DOHH2 (cell line): Measurements from ENCODE around the gene TMEM9.
"Not testable (repeated sequence)": the region's sequence is repeated elsewhere in the genome, so short reads cannot be mapped to it uniquely, and the experiment has no call there.

Experiments used
- H3F3A ChIP-seq: fragments of 200-600 bp; sonication (generic), shearing (Covaris generic); 2 replicates; pipeline ENCODE4 v1.6.0; 2016; ENCODE audit warnings: antibody characterized with exemption, mild to moderate bottlenecking; ENCODE audit not compliant: control insufficient read depth, insufficient read depth
- H3K27ac ChIP-seq: fragments of 200-600 bp; sonication (generic); 2 replicates; pipeline ENCODE4 v1.5.1; 2014; ENCODE audit warnings: low read depth, mild to moderate bottlenecking, low read length, moderate library complexity
- H3K27me3 ChIP-seq: fragments of 200-600 bp; sonication (generic); 2 replicates; pipeline ENCODE4 v1.6.1; 2014; ENCODE audit warnings: mild to moderate bottlenecking, low read length, mixed read lengths; ENCODE audit not compliant: control insufficient read depth
- H3K36me3 ChIP-seq: fragments of 200-600 bp; sonication (generic); 2 replicates; pipeline ENCODE4 v1.6.1; 2014; ENCODE audit warnings: mild to moderate bottlenecking, low read length, moderate library complexity, mixed read lengths; ENCODE audit not compliant: control insufficient read depth
- H3K4me1 ChIP-seq: fragments of 200-600 bp; sonication (generic); 2 replicates; pipeline ENCODE4 v1.6.1; 2014; ENCODE audit warnings: mild to moderate bottlenecking, low read length, mixed read lengths; ENCODE audit not compliant: control insufficient read depth
- H3K4me2 ChIP-seq: fragments of 200-600 bp; sonication (generic); 2 replicates; pipeline ENCODE4 v1.6.0; 2014; ENCODE audit warnings: mild to moderate bottlenecking, low read length, moderate library complexity
- H3K4me3 ChIP-seq: fragments of 200-600 bp; sonication (generic); 2 replicates; pipeline ENCODE4 v1.5.1; 2014; ENCODE audit warnings: mild to moderate bottlenecking, low read length, mixed read lengths
- H3K79me2 ChIP-seq: fragments of 200-600 bp; sonication (generic); 2 replicates; pipeline ENCODE4 v1.6.1; 2014; ENCODE audit warnings: mild to moderate bottlenecking, low read length, mixed read lengths; ENCODE audit not compliant: control insufficient read depth
- H3K9me2 ChIP-seq: fragments of 200-600 bp; sonication (generic); replicated peaks from 2 replicates; pipeline ENCODE4 v1.6.1; 2014; ENCODE audit warnings: mild to moderate bottlenecking, low read length, mixed read lengths; ENCODE audit not compliant: control insufficient read depth
- H3K9me3 ChIP-seq: fragments of 200-600 bp; sonication (generic); 2 replicates; pipeline ENCODE4 v1.6.1; 2014; ENCODE audit warnings: antibody characterized with exemption, low read length, mixed read lengths; ENCODE audit not compliant: control insufficient read depth, insufficient read depth
- H4K20me1 ChIP-seq: fragments of 200-600 bp; sonication (generic); 2 replicates; pipeline ENCODE4 v1.6.0; 2014; ENCODE audit warnings: low read depth, mild to moderate bottlenecking, antibody characterized with exemption, low read length, moderate library complexity; ENCODE audit not compliant: control insufficient read depth, insufficient read depth
- EZH2phosphoT487 ChIP-seq: fragments of 200-600 bp; sonication (generic); IDR thresholded peaks from 2 replicates; pipeline ENCODE4 v1.6.1; 2017; ENCODE audit warnings: borderline replicate concordance, mild to moderate bottlenecking, antibody characterized with exemption, low read length, moderate library complexity, mixed read lengths
- TF ChIP-seq, protein P1 (sequence below): fragments of 200-600 bp; sonication (generic); IDR thresholded peaks from one replicate; pipeline ENCODE4 v1.5.1; 2014; ENCODE audit warnings: antibody characterized with exemption, mild to moderate bottlenecking, low read depth, low read length; ENCODE audit not compliant: poor library complexity, severe bottlenecking

The TMEM9 gene

GRCh38 chr1:201164645-201165044 is 10.4 kb upstream of the TMEM9 start:
- no peak overlapping the region for H3K27ac ChIP-seq
- no peaks in the 10 kb centered on the region for H3K79me2 ChIP-seq
- H4K20me1 ChIP-seq, result no peaks in the 10 kb centered on the region
- peaks cover 29% of the 10 kb centered on the region for H3K27me3 ChIP-seq
- H3K9me3 ChIP-seq, result no peaks in the 10 kb centered on the region
- no peaks in the 10 kb centered on the region for H3K9me2 ChIP-seq
- H3K4me3 ChIP-seq, result no peak overlapping the region
- TF ChIP-seq, protein P1, sequence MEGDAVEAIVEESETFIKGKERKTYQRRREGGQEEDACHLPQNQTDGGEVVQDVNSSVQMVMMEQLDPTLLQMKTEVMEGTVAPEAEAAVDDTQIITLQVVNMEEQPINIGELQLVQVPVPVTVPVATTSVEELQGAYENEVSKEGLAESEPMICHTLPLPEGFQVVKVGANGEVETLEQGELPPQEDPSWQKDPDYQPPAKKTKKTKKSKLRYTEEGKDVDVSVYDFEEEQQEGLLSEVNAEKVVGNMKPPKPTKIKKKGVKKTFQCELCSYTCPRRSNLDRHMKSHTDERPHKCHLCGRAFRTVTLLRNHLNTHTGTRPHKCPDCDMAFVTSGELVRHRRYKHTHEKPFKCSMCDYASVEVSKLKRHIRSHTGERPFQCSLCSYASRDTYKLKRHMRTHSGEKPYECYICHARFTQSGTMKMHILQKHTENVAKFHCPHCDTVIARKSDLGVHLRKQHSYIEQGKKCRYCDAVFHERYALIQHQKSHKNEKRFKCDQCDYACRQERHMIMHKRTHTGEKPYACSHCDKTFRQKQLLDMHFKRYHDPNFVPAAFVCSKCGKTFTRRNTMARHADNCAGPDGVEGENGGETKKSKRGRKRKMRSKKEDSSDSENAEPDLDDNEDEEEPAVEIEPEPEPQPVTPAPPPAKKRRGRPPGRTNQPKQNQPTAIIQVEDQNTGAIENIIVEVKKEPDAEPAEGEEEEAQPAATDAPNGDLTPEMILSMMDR, result no peak
- TF ChIP-seq EZH2phosphoT487, result no peak
- no peaks in the 10 kb centered on the region for H3F3A ChIP-seq
- H3K36me3 ChIP-seq, result no peaks in the 10 kb centered on the region
- no peaks in the 10 kb centered on the region for H3K4me1 ChIP-seq
- H3K4me2 ChIP-seq, result no peak overlapping the region

GRCh38 chr1:201163707-201164106 is 9.4 kb upstream of the TMEM9 start:
- H3K79me2 ChIP-seq, result no peaks in the 10 kb centered on the region
- no peaks in the 10 kb centered on the region for H4K20me1 ChIP-seq
- TF ChIP-seq, protein P1, result no peak
- TF ChIP-seq EZH2phosphoT487, result no peak
- H3K36me3 ChIP-seq, result no peaks in the 10 kb centered on the region
- no peaks in the 10 kb centered on the region for H3K9me2 ChIP-seq
- H3F3A ChIP-seq, result no peaks in the 10 kb centered on the region
- no peak overlapping the region for H3K4me2 ChIP-seq
- H3K4me1 ChIP-seq, result no peaks in the 10 kb centered on the region
- H3K27me3 ChIP-seq, result peaks cover 28% of the 10 kb centered on the region
- no peaks in the 10 kb centered on the region for H3K9me3 ChIP-seq
- no peak overlapping the region for H3K27ac ChIP-seq
- H3K4me3 ChIP-seq, result no peak overlapping the region

GRCh38 chr1:201163036-201163435 is 8.8 kb upstream of the TMEM9 start:
- not testable (repeated sequence) for H3K4me1 ChIP-seq, H3K27ac ChIP-seq, H3K36me3 ChIP-seq, H3K4me2 ChIP-seq, H3K9me2 ChIP-seq, H3K4me3 ChIP-seq, H3F3A ChIP-seq, H3K9me3 ChIP-seq, H4K20me1 ChIP-seq, H3K79me2 ChIP-seq
- peaks cover 27% of the 10 kb centered on the region for H3K27me3 ChIP-seq

GRCh38 chr1:201157949-201158348 is 3.7 kb upstream of the TMEM9 start:
- H3K4me3 ChIP-seq, result no peak overlapping the region
- TF ChIP-seq EZH2phosphoT487, result no peak
- TF ChIP-seq, protein P1, result no peak
- no peaks in the 10 kb centered on the region for H4K20me1 ChIP-seq
- H3K27me3 ChIP-seq, result peaks cover 20% of the 10 kb centered on the region
- H3K4me1 ChIP-seq, result peaks cover 14% of the 10 kb centered on the region
- no peaks in the 10 kb centered on the region for H3K9me3 ChIP-seq
- H3K36me3 ChIP-seq, result no peaks in the 10 kb centered on the region
- H3K9me2 ChIP-seq, result no peaks in the 10 kb centered on the region
- no peak overlapping the region for H3K4me2 ChIP-seq
- H3F3A ChIP-seq, result no peaks in the 10 kb centered on the region
- H3K27ac ChIP-seq, result no peak overlapping the region
- peaks cover 4% of the 10 kb centered on the region for H3K79me2 ChIP-seq
